ENCODE results near the gene FAF2. TPM values are rescaled to one million over a fixed set of nuclear protein-coding genes. Genes with fewer than 3 reads are reported as not detected.

FAF2 gene
- total and polyA plus RNA-seq, 11 donors, result 6.6 to 20.8 (median 13.6) TPM

DNA sequence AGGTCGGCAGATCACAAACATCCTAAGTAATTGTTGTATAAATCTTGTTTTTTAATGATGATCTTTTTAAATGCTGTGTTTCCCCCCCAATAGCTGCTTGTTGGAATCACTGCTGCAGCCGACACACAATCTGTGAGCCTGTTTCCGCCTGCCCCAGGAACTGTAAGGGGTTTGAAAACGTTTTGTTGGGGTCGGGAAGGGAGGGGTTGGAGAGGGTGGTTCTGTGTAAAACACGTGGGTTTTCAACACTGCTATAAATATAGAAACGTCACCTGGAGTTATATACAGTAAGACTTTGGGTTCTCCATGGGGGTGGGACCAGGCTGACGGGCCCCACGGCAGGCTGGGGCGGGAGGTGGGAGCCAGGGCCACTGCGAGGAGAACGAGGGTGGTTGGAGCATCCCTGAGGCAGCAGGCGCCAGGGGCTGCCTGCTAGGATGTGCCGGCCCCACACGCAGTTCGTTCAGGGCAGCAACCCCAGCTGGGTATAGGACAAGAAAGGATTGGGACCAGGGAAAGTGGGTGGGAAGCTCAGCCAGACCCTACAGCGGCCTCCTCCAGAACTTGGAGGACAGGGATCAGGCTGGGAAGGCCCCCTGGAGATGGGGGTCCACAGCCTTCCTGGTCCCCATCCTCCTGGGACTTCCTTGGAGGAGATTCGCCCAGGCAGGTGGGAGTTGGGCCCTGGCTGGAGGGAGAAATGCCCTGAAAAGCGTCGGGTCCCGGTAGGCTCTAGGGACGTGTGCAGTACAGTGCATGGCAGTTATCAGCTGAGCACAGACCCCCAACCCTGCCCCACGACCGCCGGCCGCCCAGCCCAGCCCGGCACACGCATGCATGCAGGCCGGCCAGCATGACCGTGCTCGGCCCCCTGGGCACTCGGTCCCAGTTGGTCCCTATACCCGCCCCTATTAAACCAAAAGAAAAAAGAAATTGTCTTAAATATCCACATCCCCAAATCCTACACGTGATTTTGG is 79.3 kb downstream of the FAF2 start:
- H3K27ac ChIP-seq, result no peak overlapping the region
- TF ChIP-seq POLR2A (IDR thresholded peaks at IDR 0.05), result no peak
- TF ChIP-seq CTCF (IDR thresholded peaks at IDR 0.05), result no peak
- no peaks in the 10 kb centered on the region for H3K27me3 ChIP-seq
- peaks cover 0 to 53% (median 48%) of the 10 kb centered on the region in 9 donors for H3K36me3 ChIP-seq
- no peaks in the 10 kb centered on the region for H3K9me3 ChIP-seq
- H3K4me1 ChIP-seq, result peaks cover 0 to 42% (median 20%) of the 10 kb centered on the region in 12 donors
- intact Hi-C loops (cut with DNase I), result loop anchor here in 1 of 10 donors (2.0 kb wide), 1 partner anchor 77 kb away; no protein-coding TSS in a partner anchor
- ATAC-seq, result no peak
- WGBS, 4 donors, result 75 to 81% (median 78%) methylated on average over 33 to 34 of the region's 34 CpGs
- no peak overlapping the region for H3K4me3 ChIP-seq
- DNase-seq, result no peak

- peaks cover 0 to 53% (median 48%) of the 10 kb centered on the region in 9 donors for H3K36me3 ChIP-seq
Measured at GRCh38 chr5:176528301-176528700, 80.1 kb downstream of the FAF2 start.

GRCh38 chr5:176528761-176529115 is 80.6 kb downstream of the FAF2 start:
- 53 to 74% (median 66%) methylated on average over 2 to 17 of the region's 17 CpGs for WGBS, 4 donors
- Histone ChIP-seq H3K27me3 (no peaks in the 10 kb centered on the region), H3K4me1 (peaks cover 0 to 54% (median 32%) of the 10 kb centered on the region in 12 donors), H3K27ac (no peak overlapping the region), H3K9me3 (no peaks in the 10 kb centered on the region), H3K36me3 (peaks cover 0 to 53% (median 48%) of the 10 kb centered on the region in 9 donors), H3K4me3 (no peak overlapping the region)
- intact Hi-C loops (cut with DNase I), result loop anchor here in 1 of 10 donors (2.0 kb wide), 1 partner anchor 78 kb away; no protein-coding TSS in a partner anchor
- DNase-seq (no peak), ATAC-seq (peak in 1 of 4 donors; percentile 5)
- TF ChIP-seq POLR2A (IDR thresholded peaks at IDR 0.05) (no peak), CTCF (IDR thresholded peaks at IDR 0.05) (no peak)

More at GRCh38 chr5:176528301-176528700, 80.1 kb downstream of the FAF2 start:
- Histone ChIP-seq H3K4me3 (no peak overlapping the region), H3K27me3 (no peaks in the 10 kb centered on the region), H3K4me1 (peaks cover 0 to 49% (median 28%) of the 10 kb centered on the region in 12 donors), H3K9me3 (no peaks in the 10 kb centered on the region), H3K27ac (no peak overlapping the region)
- ATAC-seq (peak in 1 of 4 donors; percentile 18), DNase-seq (no peak)
- 67 to 72% (median 69%) methylated on average over 7 to 11 of the region's 11 CpGs for WGBS, 4 donors
- TF ChIP-seq CTCF (IDR thresholded peaks at IDR 0.05), result no peak
- no peak for TF ChIP-seq POLR2A (IDR thresholded peaks at IDR 0.05)
- intact Hi-C loops (cut with DNase I), result loop anchor here in 1 of 10 donors (2.0 kb wide), 1 partner anchor 78 kb away; no protein-coding TSS in a partner anchor
